ACC112 (cell line): Measurements from ENCODE around the gene KLHL29.
A peak's percentile ranks its signal among the peaks of the same experiment; 100 is the strongest.

Source experiments
- H2AFZ ChIP-seq: fragments of 200-600 bp; sonication (generic); one replicate; pipeline ENCODE4 v1.6.0; 2017; ENCODE audit warnings: antibody characterized with exemption, low read length; ENCODE audit not compliant: unreplicated experiment
- H3K27ac ChIP-seq: fragments of 200-600 bp; sonication (generic); 2 replicates; pipeline ENCODE4 v1.5.1; 2014; ENCODE audit warnings: low read depth, mild to moderate bottlenecking, antibody characterized with exemption, low read length, moderate library complexity
- H3K27me3 ChIP-seq: fragments of 200-600 bp; sonication (generic); 2 replicates; pipeline ENCODE4 v1.6.1; 2014; ENCODE audit warnings: mild to moderate bottlenecking, antibody characterized with exemption, low read length, moderate library complexity, mixed read lengths; ENCODE audit not compliant: insufficient read depth
- H3K36me3 ChIP-seq: fragments of 200-600 bp; sonication (generic); 2 replicates; pipeline ENCODE4 v1.6.1; 2016; ENCODE audit warnings: mild to moderate bottlenecking, antibody characterized with exemption, low read length, moderate library complexity, mixed read lengths; ENCODE audit not compliant: insufficient read depth
- H3K4me1 ChIP-seq: fragments of 200-600 bp; sonication (generic); one replicate; pipeline ENCODE4 v1.6.1; 2016; ENCODE audit warnings: low read length, mixed read lengths; ENCODE audit not compliant: insufficient read depth, unreplicated experiment, control insufficient read depth
- H3K4me3 ChIP-seq: fragments of 200-600 bp; sonication (generic); 2 replicates; pipeline ENCODE4 v1.5.1; 2014; ENCODE audit warnings: mild to moderate bottlenecking, low read depth, low read length
- H3K79me2 ChIP-seq: fragments of 200-600 bp; sonication (generic); one replicate; pipeline ENCODE4 v1.6.0; 2016; ENCODE audit warnings: low read length; ENCODE audit not compliant: control insufficient read depth, unreplicated experiment, insufficient read depth

The KLHL29 gene

DNA sequence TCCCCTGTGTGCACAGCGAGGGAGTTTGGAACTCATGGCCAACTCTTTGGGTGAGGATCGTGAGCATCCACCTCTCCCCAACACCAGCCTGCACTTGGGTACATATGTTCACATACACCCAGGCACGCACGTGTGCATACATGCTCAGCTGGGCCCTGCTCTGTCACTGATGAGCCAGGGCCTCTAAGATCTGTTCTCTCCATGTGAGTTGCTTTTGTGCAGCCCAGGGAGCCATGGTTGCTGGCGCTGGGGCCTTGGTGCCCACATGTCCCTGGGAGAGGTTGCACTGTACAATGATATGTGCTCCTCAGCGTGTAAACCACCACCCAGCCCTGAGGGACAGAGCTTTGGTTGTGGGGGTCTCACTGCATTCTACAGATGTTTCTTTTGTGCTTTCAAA is 44.1 kb downstream of the KLHL29 start:
- no peak overlapping the region for H3K4me3 ChIP-seq
- H3K79me2 ChIP-seq: peaks cover 26% of the 10 kb centered on the region
- H3K27ac ChIP-seq: no peak overlapping the region
- H3K36me3 ChIP-seq: no peaks in the 10 kb centered on the region
- no peak overlapping the region for H2AFZ ChIP-seq
- H3K27me3 ChIP-seq: no peaks in the 10 kb centered on the region
- peaks cover 26% of the 10 kb centered on the region for H3K4me1 ChIP-seq

DNA sequence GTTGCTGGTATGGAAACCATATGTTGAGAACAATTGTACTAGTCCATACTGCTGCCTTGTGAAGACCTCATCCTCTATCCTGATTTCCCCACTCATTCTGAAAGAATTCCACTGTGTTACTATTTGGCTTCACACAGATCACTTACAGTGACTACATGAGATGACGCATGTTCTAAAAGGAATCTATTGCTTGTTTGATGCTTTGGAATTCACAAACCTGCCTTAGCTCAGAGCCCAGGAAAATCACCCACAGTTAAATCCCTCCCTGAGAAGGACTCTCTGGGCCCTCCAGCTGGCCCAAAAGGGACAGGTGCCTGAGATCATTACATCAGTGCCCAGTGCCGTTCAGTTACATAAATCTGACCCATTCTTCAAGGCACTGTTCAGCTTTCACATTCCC is 45.3 kb downstream of the KLHL29 start:
- Histone ChIP-seq H2AFZ (no peak overlapping the region), H3K36me3 (no peaks in the 10 kb centered on the region), H3K27me3 (no peaks in the 10 kb centered on the region), H3K4me1 (peaks cover 24% of the 10 kb centered on the region), H3K4me3 (no peak overlapping the region), H3K27ac (peak overlapping the region; percentile 64), H3K79me2 (peaks cover 24% of the 10 kb centered on the region)

DNA sequence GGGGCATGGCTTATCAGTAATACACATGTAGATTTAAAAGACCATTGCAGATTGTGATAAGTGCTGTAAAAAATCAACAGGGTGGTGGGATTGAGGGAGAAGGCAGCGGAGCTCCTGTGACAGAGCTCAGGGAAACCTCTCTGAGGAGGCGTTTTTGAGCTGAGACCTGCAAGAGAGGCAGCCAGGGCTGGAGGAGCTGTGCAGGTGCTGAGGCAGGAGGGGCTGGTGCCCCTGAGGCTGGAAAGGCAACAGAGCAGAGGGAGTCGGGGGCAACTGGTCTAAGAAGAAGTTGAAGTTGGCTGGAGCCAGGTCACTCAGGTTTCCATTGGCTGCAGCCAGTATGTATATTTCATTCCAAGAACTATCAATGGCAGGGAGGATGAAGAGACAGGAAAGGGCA is 47.6 kb downstream of the KLHL29 start:
- H3K4me3 ChIP-seq: no peak overlapping the region
- no peaks in the 10 kb centered on the region for H3K27me3 ChIP-seq
- H2AFZ ChIP-seq: no peak overlapping the region
- peaks cover 3% of the 10 kb centered on the region for H3K4me1 ChIP-seq
- peaks cover 17% of the 10 kb centered on the region for H3K79me2 ChIP-seq
- no peak overlapping the region for H3K27ac ChIP-seq
- no peaks in the 10 kb centered on the region for H3K36me3 ChIP-seq

DNA sequence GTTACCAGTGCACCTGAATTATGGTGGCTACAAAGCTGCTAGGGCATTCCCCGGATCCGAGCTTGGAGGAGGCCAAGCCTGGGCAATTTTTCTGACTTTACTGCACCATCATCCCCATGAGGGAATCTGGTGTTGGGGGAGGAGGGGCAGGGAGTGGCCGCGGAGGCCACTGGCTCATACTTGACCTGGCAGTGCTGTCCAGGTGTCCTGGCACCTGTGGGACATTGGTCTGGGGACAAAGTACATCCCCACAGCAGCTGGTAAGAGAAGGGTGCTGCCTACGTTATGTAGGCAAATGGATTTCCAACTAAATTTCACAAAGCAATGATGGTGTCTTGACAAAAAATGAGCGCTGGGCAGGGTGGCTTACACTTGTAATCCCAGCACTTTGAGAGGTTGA is 48.3 kb downstream of the KLHL29 start:
- no peaks in the 10 kb centered on the region for H3K36me3 ChIP-seq
- no peak overlapping the region for H3K4me3 ChIP-seq
- no peaks in the 10 kb centered on the region for H3K27me3 ChIP-seq
- H2AFZ ChIP-seq: no peak overlapping the region
- H3K27ac ChIP-seq: no peak overlapping the region
- H3K4me1 ChIP-seq: peaks cover 3% of the 10 kb centered on the region
- peaks cover 11% of the 10 kb centered on the region for H3K79me2 ChIP-seq

DNA sequence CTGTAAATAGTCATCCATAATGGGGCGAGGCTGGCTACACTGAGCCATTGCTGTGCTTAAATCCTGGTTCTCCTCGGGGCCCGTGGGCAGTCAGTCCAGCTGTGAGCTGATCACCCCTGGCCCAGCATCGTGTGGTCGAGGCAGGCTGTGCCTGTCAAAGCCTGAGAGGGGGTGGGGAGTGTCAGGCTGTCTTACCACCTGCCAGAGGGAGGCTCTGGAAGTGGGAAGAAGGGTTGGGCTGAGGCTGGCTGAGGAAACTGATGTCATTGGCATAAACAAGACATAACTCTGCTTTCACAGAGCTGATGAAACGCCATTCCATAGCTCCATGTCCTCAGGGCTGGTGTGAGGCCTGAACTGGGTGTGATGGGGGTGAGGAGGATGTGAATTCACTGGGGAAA is 49.7 kb downstream of the KLHL29 start:
- Histone ChIP-seq H3K4me3 (no peak overlapping the region), H2AFZ (no peak overlapping the region), H3K79me2 (peaks cover 11% of the 10 kb centered on the region), H3K36me3 (no peaks in the 10 kb centered on the region), H3K27ac (no peak overlapping the region), H3K27me3 (no peaks in the 10 kb centered on the region), H3K4me1 (peaks cover 3% of the 10 kb centered on the region)

DNA sequence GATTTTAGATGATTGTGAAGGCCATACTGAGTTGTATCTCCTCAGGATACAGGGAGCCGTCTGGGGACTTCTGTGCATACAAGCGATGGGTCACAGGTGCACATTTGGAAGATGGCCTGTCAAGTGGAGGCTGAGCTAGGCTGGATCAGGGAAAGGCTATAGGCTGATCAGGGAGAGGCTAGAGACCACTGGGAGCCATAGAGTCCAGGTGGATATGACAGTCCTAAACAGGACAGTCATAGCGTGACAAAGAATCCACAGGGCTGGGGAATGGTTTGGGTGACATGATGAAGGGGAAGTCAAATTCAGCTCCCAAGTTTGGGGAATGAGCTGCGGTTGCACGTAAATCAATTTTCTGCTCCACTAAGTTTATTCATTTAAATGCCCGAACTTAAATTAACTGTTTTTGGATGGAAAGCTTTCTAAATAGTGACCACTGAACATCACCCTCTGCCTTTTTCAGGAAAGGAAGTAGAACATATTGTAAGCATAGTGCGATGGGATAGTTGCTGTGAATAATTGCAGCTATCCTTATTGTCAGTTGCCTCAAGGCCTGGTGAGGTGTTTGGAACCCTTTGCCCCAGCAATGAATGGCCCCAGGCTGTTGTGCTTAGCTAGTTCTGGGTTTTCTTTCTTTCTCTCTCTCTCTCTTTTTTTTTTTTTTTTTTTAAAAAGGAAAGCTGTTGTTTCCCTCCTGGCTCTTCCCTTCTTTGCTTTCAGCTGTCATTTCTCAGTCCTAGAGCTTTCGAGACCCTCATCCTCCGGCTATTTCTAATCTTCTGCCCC is 50.5 kb downstream of the KLHL29 start:
- no peak overlapping the region for H3K27ac ChIP-seq
- H3K4me1 ChIP-seq: no peaks in the 10 kb centered on the region
- H3K4me3 ChIP-seq: no peak overlapping the region
- no peaks in the 10 kb centered on the region for H3K36me3 ChIP-seq
- H3K27me3 ChIP-seq: no peaks in the 10 kb centered on the region
- no peak overlapping the region for H2AFZ ChIP-seq
- peaks cover 7% of the 10 kb centered on the region for H3K79me2 ChIP-seq

DNA sequence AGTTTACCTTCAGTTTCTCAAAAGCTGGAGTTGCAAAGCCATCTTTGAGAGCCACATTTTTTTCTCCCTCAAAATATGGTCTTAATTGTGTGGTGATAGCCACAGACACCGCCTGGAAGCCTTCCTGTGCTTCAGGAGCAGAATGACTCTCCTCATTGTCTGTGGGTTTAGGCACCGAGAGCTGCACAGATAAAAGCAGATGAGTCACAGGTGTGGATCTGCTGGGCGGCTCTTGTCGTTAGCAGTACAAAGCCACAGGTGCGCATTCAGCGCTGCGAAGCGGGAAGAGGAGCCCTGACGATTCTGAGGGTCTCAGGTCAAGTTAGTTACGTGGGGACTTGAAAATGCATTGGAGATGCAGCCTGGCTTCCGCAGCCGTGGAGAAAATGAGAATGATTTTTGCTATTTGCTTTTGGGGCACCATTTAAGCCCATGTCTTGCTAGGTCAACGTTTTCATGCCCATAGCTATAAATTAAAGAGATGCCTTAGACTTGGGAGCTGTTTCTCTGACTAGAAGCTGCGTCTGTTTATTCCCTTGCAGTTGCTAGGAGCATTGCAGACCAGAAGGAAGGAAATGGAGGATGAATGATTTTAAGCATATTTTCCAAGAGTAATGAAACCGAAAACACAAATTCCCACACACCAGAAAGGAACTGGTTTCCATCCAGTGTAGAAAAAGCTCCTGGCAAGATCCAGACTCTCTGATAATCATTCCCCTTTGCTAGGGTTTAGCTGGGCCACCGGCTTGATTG is 51.5 kb downstream of the KLHL29 start:
- H3K4me1 ChIP-seq: no peaks in the 10 kb centered on the region
- peaks cover 3% of the 10 kb centered on the region for H3K79me2 ChIP-seq
- no peak overlapping the region for H3K27ac ChIP-seq
- no peak overlapping the region for H3K4me3 ChIP-seq
- H3K36me3 ChIP-seq: no peaks in the 10 kb centered on the region
- H3K27me3 ChIP-seq: no peaks in the 10 kb centered on the region
- no peak overlapping the region for H2AFZ ChIP-seq

DNA sequence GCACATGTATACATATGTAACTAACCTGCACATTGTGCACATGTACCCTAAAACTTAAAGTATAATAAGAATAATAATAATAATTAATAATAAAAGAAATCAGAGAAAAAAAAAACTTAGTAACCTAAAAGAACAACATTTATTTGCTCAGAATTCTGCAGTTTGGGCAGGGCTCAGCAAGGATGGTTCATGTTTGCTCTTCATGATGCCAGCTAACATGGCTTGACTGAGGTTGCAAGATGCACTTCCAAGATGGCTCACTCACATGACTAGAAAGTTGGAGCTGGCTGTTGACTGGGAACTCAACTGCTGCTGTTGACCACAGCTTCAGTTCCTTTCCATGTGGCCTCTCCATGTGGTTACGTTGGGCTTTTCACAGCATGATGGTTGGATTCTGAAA is 56.4 kb downstream of the KLHL29 start:
- no peak overlapping the region for H2AFZ ChIP-seq

DNA sequence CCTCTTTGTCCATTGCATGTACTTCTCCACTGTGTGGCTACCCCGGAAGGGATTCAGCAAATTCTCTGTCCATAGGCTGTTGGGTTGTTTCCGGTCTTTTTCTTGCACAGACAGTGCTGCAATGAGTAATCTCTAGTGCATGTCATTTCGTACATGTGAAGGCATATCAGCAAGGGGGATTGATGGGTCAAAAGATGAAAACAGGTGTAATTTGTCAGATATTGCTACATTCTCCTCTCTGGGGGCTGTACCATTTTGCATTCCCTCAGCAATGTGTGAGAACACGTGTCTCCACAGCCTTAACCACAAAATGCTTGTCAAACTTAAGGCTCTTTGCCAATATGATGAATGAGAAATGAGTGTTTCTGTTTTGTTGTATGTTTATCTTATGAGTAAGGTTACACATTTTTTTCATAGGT is 60.5 kb downstream of the KLHL29 start:
- Histone ChIP-seq H3K27ac (peak overlapping the region; percentile 24; the same call in 1 of the 2 replicates), H3K4me3 (no peak overlapping the region), H3K27me3 (no peaks in the 10 kb centered on the region), H3K79me2 (no peaks in the 10 kb centered on the region), H2AFZ (no peak overlapping the region), H3K4me1 (peaks cover 17% of the 10 kb centered on the region), H3K36me3 (no peaks in the 10 kb centered on the region)

More for the DNA sequence above, 56.4 kb downstream of the KLHL29 start:
- Histone ChIP-seq H3K79me2 (peaks cover 3% of the 10 kb centered on the region), H3K4me3 (no peak overlapping the region), H3K27ac (no peak overlapping the region), H3K27me3 (no peaks in the 10 kb centered on the region), H3K4me1 (peaks cover 15% of the 10 kb centered on the region), H3K36me3 (no peaks in the 10 kb centered on the region)

DNA sequence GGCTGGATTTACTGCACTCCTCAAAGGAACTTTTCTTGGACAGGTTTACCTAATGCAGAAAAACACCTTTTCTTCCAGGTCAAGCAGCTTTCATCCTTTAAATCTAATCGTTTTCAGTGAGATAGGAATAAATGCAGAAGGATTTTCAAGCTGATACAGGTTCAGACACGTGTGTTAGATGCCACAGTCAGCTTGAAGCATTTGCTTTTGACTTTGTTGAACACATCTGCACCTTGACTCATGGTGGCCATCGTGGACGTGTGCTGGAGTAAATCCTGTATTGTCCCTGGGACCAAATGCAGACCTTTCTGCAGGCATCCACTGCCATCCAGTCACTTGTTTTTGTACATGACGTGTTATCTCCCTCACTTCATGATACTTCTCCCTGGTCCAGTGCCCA is 61.9 kb downstream of the KLHL29 start:
- no peaks in the 10 kb centered on the region for H3K79me2 ChIP-seq
- no peaks in the 10 kb centered on the region for H3K36me3 ChIP-seq
- no peak overlapping the region for H3K27ac ChIP-seq
- H2AFZ ChIP-seq: no peak overlapping the region
- H3K27me3 ChIP-seq: no peaks in the 10 kb centered on the region
- no peak overlapping the region for H3K4me3 ChIP-seq
- peaks cover 17% of the 10 kb centered on the region for H3K4me1 ChIP-seq

DNA sequence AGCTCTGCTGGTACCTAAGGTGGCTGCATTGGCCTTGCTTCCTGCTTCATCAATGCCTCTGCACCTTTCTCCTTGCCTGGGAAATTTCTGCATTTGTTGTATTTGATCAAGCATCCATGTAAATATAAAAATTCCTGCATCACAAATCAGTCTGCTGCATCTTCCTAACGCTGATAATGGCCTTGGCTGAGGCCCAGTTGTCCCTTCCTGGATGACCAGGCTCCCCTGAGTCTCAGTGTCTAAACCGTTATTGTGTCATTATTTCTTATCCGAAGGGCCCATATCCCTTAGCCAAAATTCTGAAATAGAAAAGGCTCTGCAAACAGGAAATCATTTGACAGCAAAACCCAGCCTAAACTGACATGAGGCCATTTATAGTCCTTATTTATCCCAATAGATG is 62.4 kb downstream of the KLHL29 start:
- Histone ChIP-seq H3K36me3 (no peaks in the 10 kb centered on the region), H3K79me2 (no peaks in the 10 kb centered on the region)

More for the DNA sequence above, 62.4 kb downstream of the KLHL29 start:
- H3K4me3 ChIP-seq: no peak overlapping the region
- no peaks in the 10 kb centered on the region for H3K27me3 ChIP-seq
- H2AFZ ChIP-seq: no peak overlapping the region
- peaks cover 17% of the 10 kb centered on the region for H3K4me1 ChIP-seq
- H3K27ac ChIP-seq: no peak overlapping the region
